Measurements from ENCODE around the gene AKAP12. TPM values are rescaled to one million over a fixed set of nuclear protein-coding genes. Genes with fewer than 3 reads are reported as not detected.

The AKAP12 gene
- total RNA-seq, 1 donor from 2014 or later: 430 TPM

GRCh38 chr6:151325075-151326050, 85.6 kb downstream of the AKAP12 start:
- no peak for TF ChIP-seq CTCF (conservative IDR thresholded peaks at IDR 0.05; ENCODE audit: low read depth, low read length)
- DNase-seq (ENCODE audit: low read depth): peak; percentile 16
- H3K4me3 ChIP-seq (ENCODE audit: low read depth, low read length): peak overlapping the region; percentile 73

- no peak for TF ChIP-seq CTCF (conservative IDR thresholded peaks at IDR 0.05; ENCODE audit: low read depth, low read length)
- DNase-seq (ENCODE audit: low read depth): no peak
- peak overlapping the region; percentile 73 for H3K4me3 ChIP-seq (ENCODE audit: low read depth, low read length)
Measured at GRCh38 chr6:151326116-151326825, 86.5 kb downstream of the AKAP12 start.

- peak overlapping the region; percentile 73 for H3K4me3 ChIP-seq (ENCODE audit: low read depth, low read length)
- TF ChIP-seq CTCF (conservative IDR thresholded peaks at IDR 0.05; ENCODE audit: low read depth, low read length): no peak
- DNase-seq (ENCODE audit: low read depth): no peak
Measured at GRCh38 chr6:151327101-151327500, 87.3 kb downstream of the AKAP12 start.

GRCh38 chr6:151330130-151330696, 90.4 kb downstream of the AKAP12 start:
- TF ChIP-seq CTCF (conservative IDR thresholded peaks at IDR 0.05; ENCODE audit: low read depth, low read length): no peak
- H3K4me3 ChIP-seq (ENCODE audit: low read depth, low read length): no peak overlapping the region
- no peak for DNase-seq (ENCODE audit: low read depth)

GRCh38 chr6:151335930-151336329, 96.2 kb downstream of the AKAP12 start:
- TF ChIP-seq CTCF (conservative IDR thresholded peaks at IDR 0.05; ENCODE audit: low read depth, low read length): no peak
- DNase-seq (ENCODE audit: low read depth): no peak
- no peak overlapping the region for H3K4me3 ChIP-seq (ENCODE audit: low read depth, low read length)

GRCh38 chr6:151338651-151339200, 99.0 kb downstream of the AKAP12 start:
- TF ChIP-seq CTCF (conservative IDR thresholded peaks at IDR 0.05; ENCODE audit: low read depth, low read length): no peak
- no peak overlapping the region for H3K4me3 ChIP-seq (ENCODE audit: low read depth, low read length)
- DNase-seq (ENCODE audit: low read depth): no peak

Measured in epithelial cell of proximal tubule (primary cell).